Lower lobe of right lung (tissue), 2 donors: ENCODE data around the gene C6orf136. TPM values are rescaled to one million over a fixed set of nuclear protein-coding genes. Genes with fewer than 3 reads are reported as not detected.

Experiments
- ATAC-seq, 2 donors: fragments of 200-7000 bp; cut with Tn5 transposase; one replicate each; pipeline ENCODE4 v1.9.1; 2020 to 2022; ENCODE audit warnings: mild to moderate bottlenecking in 2 of 2, moderate library complexity in 2 of 2
- DNase-seq: peaks from one replicate; pipeline ENCODE4 v3.0.0-alpha.2; 2020
- H3K27ac ChIP-seq: fragments of 200-600 bp; one replicate; pipeline ENCODE4 v1.8.0; 2022
- H3K27me3 ChIP-seq: fragments of 200-600 bp; one replicate; pipeline ENCODE4 v1.8.0; 2022; ENCODE audit warnings: low read depth
- H3K36me3 ChIP-seq: fragments of 200-600 bp; one replicate; pipeline ENCODE4 v1.8.0; 2022; ENCODE audit warnings: mild to moderate bottlenecking
- H3K4me1 ChIP-seq: fragments of 200-600 bp; one replicate; pipeline ENCODE4 v1.8.0; 2022
- H3K4me3 ChIP-seq: fragments of 200-600 bp; one replicate; pipeline ENCODE4 v1.8.0; 2022; ENCODE audit warnings: mild to moderate bottlenecking
- H3K9me3 ChIP-seq: fragments of 200-600 bp; one replicate; pipeline ENCODE4 v1.8.0; 2022
- CTCF ChIP-seq: fragments of 200-600 bp; IDR thresholded peaks from one replicate; pipeline ENCODE4 v1.8.0; 2022; ENCODE audit warnings: antibody characterized with exemption, mild to moderate bottlenecking
- intact Hi-C: fragments of 100-400 bp; cut with DNase I; formaldehyde crosslinking; loops from one replicate; pipeline ENCODE4 v1.11.0; 2022
- total RNA-seq: library from RNA; stranded (reverse); fragmentation: NEBNext Ultra II Directional; extraction: Animal tissue kit (Norgen Biotek cat#: 25700); gene quantifications from one replicate; pipeline ENCODE4 v1.2.1, GENCODE V29; 2021
- donor health status: DM: no; HTN: yes; CAD: no; lungs with severe emphysema.

Gene C6orf136
- total RNA-seq, 1 donor from 2014 or later: 19.9 TPM

DNA sequence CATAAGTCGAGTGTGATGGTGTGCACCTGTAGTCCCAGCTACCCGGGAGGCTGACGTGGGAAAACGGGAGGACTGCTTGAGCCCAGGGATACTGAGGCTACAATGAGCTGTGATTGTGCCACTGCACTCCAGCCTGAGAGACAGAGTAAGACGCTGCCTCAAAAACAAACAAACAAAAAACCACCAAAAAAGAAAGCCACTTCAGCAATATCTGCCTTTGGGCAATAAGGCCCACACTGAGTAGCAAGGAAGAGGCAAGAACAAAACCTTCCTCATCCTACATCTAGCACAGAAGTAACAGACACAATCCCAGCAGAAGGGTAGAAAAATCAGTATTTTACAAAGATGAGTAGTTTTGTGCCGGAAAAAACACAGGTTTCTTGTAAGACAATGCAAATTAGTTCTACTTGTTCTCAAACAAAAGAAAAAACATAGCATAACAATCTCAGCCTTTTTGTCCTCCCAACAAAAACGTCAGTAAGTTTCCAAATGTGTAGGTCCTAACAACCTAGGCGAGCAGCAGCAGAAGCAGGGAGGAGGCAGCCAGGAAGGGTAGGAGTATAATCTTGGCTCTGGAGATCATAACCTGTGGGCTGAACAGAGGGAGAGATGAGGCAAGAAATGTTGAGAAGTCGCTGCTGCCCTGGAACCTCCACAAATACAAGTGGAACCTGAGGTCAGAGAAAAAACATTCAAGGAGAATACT, 35.6 kb upstream of the C6orf136 start:
- Histone ChIP-seq H3K4me3 (no peak overlapping the region), H3K9me3 (no peaks in the 10 kb centered on the region), H3K36me3 (peaks cover 39% of the 10 kb centered on the region), H3K4me1 (peaks cover 58% of the 10 kb centered on the region), H3K27ac (no peak overlapping the region), H3K27me3 (no peaks in the 10 kb centered on the region)
- intact Hi-C loops: no loop called here
- DNase-seq: no peak
- no peak for ATAC-seq
- no peak for TF ChIP-seq CTCF

GRCh38 chr6:30611856-30612194, 35.1 kb upstream of the C6orf136 start:
- TF ChIP-seq CTCF: no peak
- intact Hi-C loops: no loop called here
- Histone ChIP-seq H3K36me3 (peaks cover 39% of the 10 kb centered on the region), H3K27me3 (no peaks in the 10 kb centered on the region), H3K4me3 (no peak overlapping the region), H3K9me3 (no peaks in the 10 kb centered on the region), H3K27ac (no peak overlapping the region), H3K4me1 (peaks cover 58% of the 10 kb centered on the region)
- ATAC-seq: no peak
- DNase-seq: no peak

DNA sequence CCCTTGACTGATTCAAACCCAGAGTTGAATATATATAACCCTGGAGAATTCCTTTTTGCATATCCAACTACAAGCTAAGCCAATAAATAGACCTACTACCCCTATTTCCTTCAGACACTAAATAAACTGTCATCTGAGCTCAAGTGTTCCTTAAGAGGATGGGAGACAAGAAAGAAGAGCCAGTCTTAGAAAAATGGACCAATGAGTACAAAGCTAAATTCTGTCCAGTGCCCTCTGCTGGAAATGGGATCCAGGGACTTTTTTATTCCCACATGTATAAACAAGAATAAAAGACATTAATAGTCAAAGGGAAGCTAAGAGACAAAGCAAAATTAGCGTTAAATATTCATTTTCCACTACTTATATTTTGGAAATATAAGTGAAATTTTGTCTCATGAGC, 34.7 kb upstream of the C6orf136 start:
- Histone ChIP-seq H3K27ac (peak overlapping the region; percentile 94), H3K36me3 (peaks cover 36% of the 10 kb centered on the region), H3K27me3 (no peaks in the 10 kb centered on the region), H3K4me1 (peaks cover 58% of the 10 kb centered on the region), H3K4me3 (no peak overlapping the region), H3K9me3 (no peaks in the 10 kb centered on the region)
- ATAC-seq (no peak), DNase-seq (no peak)
- intact Hi-C loops: no loop called here
- peak; percentile 21 for TF ChIP-seq CTCF

GRCh38 chr6:30612687-30613248, 34.2 kb upstream of the C6orf136 start:
- Histone ChIP-seq H3K4me1 (peaks cover 58% of the 10 kb centered on the region), H3K27ac (peak overlapping the region; percentile 94), H3K27me3 (no peaks in the 10 kb centered on the region), H3K36me3 (peaks cover 30% of the 10 kb centered on the region), H3K9me3 (no peaks in the 10 kb centered on the region), H3K4me3 (no peak overlapping the region)
- no peak for TF ChIP-seq CTCF
- intact Hi-C loops: no loop called here
- ATAC-seq: no peak
- no peak for DNase-seq

DNA sequence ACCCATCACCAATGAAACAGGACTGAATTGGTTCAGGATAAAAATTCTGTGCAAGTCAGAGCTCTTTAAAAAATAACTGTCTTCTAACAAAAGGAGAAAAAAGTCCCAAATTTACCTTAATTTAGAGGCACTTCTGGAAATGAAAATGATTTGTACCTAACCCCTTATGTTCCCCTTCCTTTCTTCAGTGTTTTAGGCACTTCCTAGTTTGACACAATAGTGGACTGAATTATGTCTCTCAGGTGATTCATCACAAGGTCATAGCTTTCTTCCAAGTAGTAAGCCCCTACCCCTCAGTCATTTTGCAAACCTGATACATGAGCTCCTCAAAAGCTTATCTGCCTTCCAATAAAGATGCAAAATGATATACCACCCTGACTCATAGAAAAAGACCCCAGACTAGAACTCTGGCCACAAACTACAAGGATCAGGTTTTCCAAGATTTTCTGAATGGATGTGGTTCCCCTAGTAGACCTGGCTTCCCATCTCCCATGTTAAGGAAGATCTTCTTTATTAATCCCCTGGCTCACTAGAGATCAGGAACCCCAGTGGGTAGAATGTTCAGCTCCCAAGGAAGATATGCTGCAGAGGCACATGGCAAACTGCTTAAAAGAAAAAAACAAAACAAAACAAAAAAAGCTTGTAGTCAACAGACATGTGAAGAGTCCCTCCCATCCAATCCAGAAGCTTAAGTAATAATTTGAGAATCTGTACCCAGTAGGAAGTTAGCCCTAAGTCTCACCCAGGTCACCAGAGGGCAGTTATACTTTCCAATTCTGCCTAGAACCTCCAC, 33.5 kb upstream of the C6orf136 start:
- Histone ChIP-seq H3K4me3 (no peak overlapping the region), H3K4me1 (peaks cover 62% of the 10 kb centered on the region), H3K27ac (peak overlapping the region; percentile 94), H3K27me3 (no peaks in the 10 kb centered on the region), H3K36me3 (peaks cover 23% of the 10 kb centered on the region), H3K9me3 (no peaks in the 10 kb centered on the region)
- intact Hi-C loops: no loop called here
- no peak for DNase-seq
- no peak for TF ChIP-seq CTCF
- no peak for ATAC-seq
